T-helper 22 cell (primary cell): ENCODE data around the gene EFNA4.

Experiments used
- DNase-seq: peaks from one replicate; pipeline ENCODE4 v3.0.0-alpha.2; 2020; ENCODE audit warnings: low read depth

EFNA4 gene

GRCh38 chr1:155073377-155074242 is 10.1 kb downstream of the EFNA4 start:
- DNase-seq, result no peak

- no peak for DNase-seq
Observed at GRCh38 chr1:155075535-155075934, 12.0 kb downstream of the EFNA4 start.

- no peak for DNase-seq
Observed at GRCh38 chr1:155076371-155076770, 12.8 kb downstream of the EFNA4 start.

- no peak for DNase-seq
Observed at GRCh38 chr1:155077346-155077745, 13.8 kb downstream of the EFNA4 start.

- DNase-seq, result no peak
Observed at GRCh38 chr1:155077758-155078445, 14.4 kb downstream of the EFNA4 start.

- peak; percentile 45 for DNase-seq
Observed at GRCh38 chr1:155078469-155079209, 15.1 kb downstream of the EFNA4 start, which contains the start of gene EFNA3. Gene EFNA3 (plus strand): TSS chr1:155078837. CDS start chr1:155078942, 105 bp downstream.

- DNase-seq, result no peak
Observed at GRCh38 chr1:155079210-155079486, 15.6 kb downstream of the EFNA4 start.

- DNase-seq, result no peak
Observed at GRCh38 chr1:155079487-155080311, 16.2 kb downstream of the EFNA4 start.

- no peak for DNase-seq
Observed at GRCh38 chr1:155080312-155081228, 17.0 kb downstream of the EFNA4 start.

- DNase-seq, result no peak
Observed at GRCh38 chr1:155081472-155082300, 18.1 kb downstream of the EFNA4 start.

GRCh38 chr1:155082301-155083051 is 18.9 kb downstream of the EFNA4 start:
- DNase-seq, result no peak

- DNase-seq, result no peak
Observed at GRCh38 chr1:155083052-155083541, 19.6 kb downstream of the EFNA4 start.

GRCh38 chr1:155083865-155084721 is 20.6 kb downstream of the EFNA4 start:
- DNase-seq, result no peak

GRCh38 chr1:155084722-155085503 is 21.4 kb downstream of the EFNA4 start:
- peak; percentile 78 for DNase-seq

GRCh38 chr1:155085504-155086127 is 22.1 kb downstream of the EFNA4 start:
- peak; percentile 74 for DNase-seq

- peak; percentile 63 for DNase-seq
Observed at GRCh38 chr1:155086128-155086741, 22.7 kb downstream of the EFNA4 start.
